Motor neuron (in vitro differentiated cells): ENCODE results near the gene GP1BB. TPM values are rescaled to one million over a fixed set of nuclear protein-coding genes. Genes with fewer than 3 reads are reported as not detected.
"Not testable (repeated sequence)": the region's sequence is repeated elsewhere in the genome, so short reads cannot be mapped to it uniquely, and the experiment has no call there.

ENCODE experiments used
- ATAC-seq, 8 experiments: fragments of 200-7000 bp; cut with Tn5 transposase; replicated peaks in 6 of 8; 2 replicates each; pipeline ENCODE4 v1.8.0; 2021; ENCODE audit warnings: mild to moderate bottlenecking in 8 of 8, moderate library complexity in 8 of 8
- H3K27ac ChIP-seq, 2 donors: fragments of 250-450 bp; sonication (Bioruptor Pico); 2 replicates each; pipeline ENCODE4 v1.9.0; 2021; ENCODE audit warnings: antibody characterized with exemption in 2 of 2, mild to moderate bottlenecking in 2 of 2, moderate library complexity in 1 of 2
- H3K4me1 ChIP-seq, 2 donors: fragments of 250-450 bp; sonication (Bioruptor Pico); replicated peaks in 1 of 2; 2 replicates each; pipeline ENCODE4 v1.6.1; 2021; ENCODE audit warnings: antibody characterized with exemption in 2 of 2, mild to moderate bottlenecking in 2 of 2, moderate library complexity in 1 of 2
- H3K4me3 ChIP-seq, 5 donors: fragments of 250-450 bp; sonication (Bioruptor Pico); 2 replicates each; pipeline ENCODE4 v1.9.0; 2021; ENCODE audit warnings: antibody characterized with exemption in 5 of 5, mild to moderate bottlenecking in 5 of 5, moderate library complexity in 4 of 5
- WGBS, 10 experiments: fragments of 450-650 bp; shearing (Covaris generic); methylation state at CpG; one replicate each; pipeline ENCODE4 v1.0.0; 2022; 5-methylcytosine and 5-hydroxymethylcytosine counted together
- in situ Hi-C, 9 experiments: fragments of 400-800 bp; cut with MboI; loops; one replicate each; pipeline ENCODE4 v1.15.0; 2021; ENCODE audit warnings: low sequenced_read_pairs in 9 of 9, low pct_unique_long_range_greater_than_20kb in 2 of 9; ENCODE audit not compliant: unreplicated experiment in 9 of 9
- total RNA-seq, 8 experiments: library from RNA; unstranded; fragments of 300-600 nt; gene quantifications; 2 replicates each; pipeline versions ENCODE4 v1.2.3 to v1.2.4, GENCODE V29; 2022

GP1BB gene
- total RNA-seq, 8 experiments from 2014 or later = 2.0 to 7.4 (median 3.5) TPM; not detected in 1

GRCh38 chr22:19686946-19687345, 36.4 kb upstream of the GP1BB start:
- no peak overlapping the region for H3K4me3 ChIP-seq
- peaks cover 6 to 25% of the 10 kb centered on the region in 2 donors for H3K4me1 ChIP-seq
- in situ Hi-C loops = no loop called here
- no peak overlapping the region for H3K27ac ChIP-seq
- WGBS, 10 experiments = 69 to 92% (median 80%) methylated on average over 1 to 7 of the region's 7 CpGs; no CpG with 5 or more reads in 2 of the 10 experiments
- peak in 1 of 8 experiments; percentile 15 for ATAC-seq

DNA sequence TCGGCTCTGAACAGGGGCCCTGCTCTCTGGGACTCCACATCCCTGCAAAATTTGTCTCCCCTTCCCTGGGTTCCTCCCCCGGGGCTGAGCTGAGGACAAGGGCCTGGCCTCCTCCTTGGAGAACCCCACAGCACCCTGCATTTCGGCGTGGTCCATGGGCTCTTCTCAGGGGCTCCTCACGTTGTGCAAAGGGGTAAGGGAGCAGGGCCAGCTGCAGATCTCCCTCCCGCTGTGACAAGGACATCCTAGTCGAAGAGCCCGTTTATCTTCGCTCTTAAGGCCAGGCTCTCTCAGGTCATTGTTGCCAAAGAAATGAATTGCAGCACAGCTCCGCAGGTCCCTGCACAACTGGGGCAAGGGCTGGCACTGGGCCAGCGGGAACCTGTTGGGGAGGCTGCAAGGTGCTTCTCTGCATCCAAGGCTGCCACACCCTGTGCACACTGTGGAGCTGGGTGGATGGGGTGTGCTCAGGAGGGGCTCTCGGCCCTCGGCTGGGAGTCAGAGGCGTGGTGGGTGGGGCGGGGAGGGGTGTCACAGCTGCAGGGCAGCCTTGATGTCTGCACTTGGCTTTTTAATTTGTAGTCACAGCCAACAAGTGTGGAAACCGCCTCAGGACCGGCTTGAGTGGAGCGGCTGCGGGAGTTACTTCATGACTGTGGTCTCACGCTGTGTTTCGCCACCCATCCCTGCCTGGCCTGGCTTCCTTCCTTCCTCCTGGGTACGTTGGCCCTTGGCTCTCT, 35.6 kb upstream of the GP1BB start:
- ATAC-seq = peak; percentile 5 to 67 (median 25)
- H3K27ac ChIP-seq = no peak overlapping the region
- H3K4me1 ChIP-seq = peaks cover 6 to 26% of the 10 kb centered on the region in 2 donors
- in situ Hi-C loops = no loop called here
- 0 to 100% (median 76%) methylated on average over 1 to 8 of the region's 22 CpGs; no CpG with 5 or more reads in 2 of the 10 experiments for WGBS, 10 experiments
- no peak overlapping the region for H3K4me3 ChIP-seq

DNA sequence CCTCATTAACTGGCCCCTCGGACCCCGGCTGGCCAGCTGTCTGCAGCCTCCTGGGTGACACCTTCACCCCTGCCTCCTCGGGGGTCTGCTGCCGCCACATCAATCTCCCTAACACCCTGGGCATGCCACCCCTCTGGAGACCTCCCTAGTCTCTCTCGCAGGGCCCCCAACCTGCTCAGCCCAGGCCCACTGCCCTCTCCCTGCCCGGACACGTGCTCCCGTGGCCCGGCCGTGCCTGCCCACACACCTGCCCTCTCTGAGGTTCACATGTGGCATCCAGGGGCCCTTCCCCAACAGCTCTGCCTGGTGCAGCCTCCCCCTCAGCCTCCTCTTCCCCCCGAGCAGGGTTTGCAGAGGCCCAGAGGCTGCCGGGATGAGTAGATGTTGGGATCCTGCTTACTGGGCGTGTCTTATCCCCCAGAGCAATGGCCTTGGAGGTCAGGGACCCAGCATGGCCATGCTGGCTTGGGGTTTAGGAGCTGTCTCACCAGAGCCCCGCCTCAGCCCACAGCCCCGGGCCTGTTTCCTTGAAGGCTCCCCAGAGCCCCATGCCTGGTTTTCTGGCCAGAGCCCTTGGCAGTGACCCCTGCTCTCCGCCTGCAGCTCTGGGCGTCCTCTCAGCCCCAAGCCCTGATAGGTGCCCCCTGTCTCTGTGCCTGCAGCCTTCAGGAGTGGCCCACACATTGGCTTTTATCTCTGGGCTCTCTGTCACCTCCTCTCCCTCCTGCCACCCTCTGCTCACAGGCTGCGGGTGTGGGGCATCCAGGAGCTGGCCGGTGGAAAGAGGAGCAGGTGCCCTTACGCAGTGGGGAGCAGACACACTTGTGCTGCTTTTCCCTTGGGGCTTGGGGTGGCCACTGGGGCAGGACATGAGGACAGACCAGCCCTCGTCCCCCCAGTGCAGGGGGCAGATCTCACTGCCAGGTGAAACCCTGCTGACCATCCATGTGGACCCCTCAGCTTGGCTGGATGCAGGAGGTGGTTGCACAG, 34.7 kb upstream of the GP1BB start:
- ATAC-seq = peak in 1 of 8 experiments; percentile 14
- in situ Hi-C loops = no loop called here
- Histone ChIP-seq H3K4me3 (no peak overlapping the region), H3K4me1 (peaks cover 6 to 26% of the 10 kb centered on the region in 2 donors), H3K27ac (peak overlapping the region in 1 of 2 donors; percentile 39)
- WGBS, 10 experiments = 20 to 90% (median 60%) methylated on average over 1 to 2 of the region's 21 CpGs; no CpG with 5 or more reads in 5 of the 10 experiments

DNA sequence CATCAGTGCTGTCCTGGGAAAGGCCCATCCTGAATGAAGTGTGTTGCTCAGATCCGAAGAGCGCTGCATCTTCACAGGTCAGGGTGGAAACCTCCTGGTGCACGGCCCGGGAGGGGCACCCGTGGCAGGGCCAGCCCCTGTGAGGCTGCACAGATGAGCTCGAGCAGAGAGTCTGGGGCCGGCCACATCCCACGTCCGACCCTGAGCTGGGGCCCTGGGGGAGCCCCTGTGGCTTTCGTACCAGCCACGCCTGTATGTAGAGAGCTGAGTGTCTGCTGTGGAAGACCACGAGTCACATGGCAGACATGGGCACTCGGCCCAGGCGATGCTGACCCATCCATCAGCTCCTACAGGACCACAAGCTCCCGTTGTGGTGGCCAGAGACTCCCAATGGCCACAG, 33.9 kb upstream of the GP1BB start:
- no peak for ATAC-seq
- no peak overlapping the region for H3K27ac ChIP-seq
- H3K4me3 ChIP-seq = no peak overlapping the region
- peaks cover 6 to 26% of the 10 kb centered on the region in 2 donors for H3K4me1 ChIP-seq
- in situ Hi-C loops = no loop called here
- WGBS, 10 experiments = 89 to 100% methylated on average over 1 to 3 of the region's 15 CpGs; no CpG with 5 or more reads in 8 of the 10 experiments

DNA sequence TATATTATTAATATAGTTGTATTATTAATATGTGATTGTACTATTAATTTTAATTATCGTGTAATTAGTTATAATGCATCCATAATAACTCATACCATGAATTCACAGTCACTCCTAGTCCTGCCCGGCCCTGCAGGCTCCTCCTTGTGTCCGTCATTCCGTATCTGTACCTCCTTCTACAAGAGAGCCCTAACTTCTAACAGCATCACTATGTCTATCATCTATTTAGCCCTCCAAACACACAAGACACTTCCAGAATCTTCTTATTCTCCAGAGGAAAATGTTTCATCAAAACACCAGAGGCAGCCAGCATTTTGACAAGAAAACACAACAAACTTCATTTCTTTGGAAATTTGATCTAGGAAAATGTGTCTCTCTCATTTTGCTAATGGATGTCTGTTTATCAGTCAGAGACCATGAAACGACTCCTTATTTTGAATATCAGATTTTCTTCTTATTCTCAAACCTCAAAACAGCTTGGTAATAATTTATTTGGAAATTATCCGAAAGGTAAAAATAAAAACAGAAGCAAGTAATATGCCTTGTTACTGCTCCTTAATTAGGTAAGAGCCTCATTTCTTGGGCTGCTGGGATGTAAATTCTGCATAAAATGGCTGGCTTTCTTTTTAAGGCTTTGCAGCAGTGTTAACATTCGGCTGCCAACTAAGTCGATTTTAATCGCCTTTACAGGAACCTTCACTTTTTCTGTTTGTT, 32.2 kb upstream of the GP1BB start:
- H3K4me1 ChIP-seq = peaks cover 6 to 26% of the 10 kb centered on the region in 2 donors
- H3K27ac ChIP-seq = no peak overlapping the region
- WGBS, 10 experiments = 6 to 92% (median 59%) methylated on average over 2 to 9 of the region's 9 CpGs
- in situ Hi-C loops = no loop called here
- ATAC-seq = no peak
- H3K4me3 ChIP-seq = no peak overlapping the region

DNA sequence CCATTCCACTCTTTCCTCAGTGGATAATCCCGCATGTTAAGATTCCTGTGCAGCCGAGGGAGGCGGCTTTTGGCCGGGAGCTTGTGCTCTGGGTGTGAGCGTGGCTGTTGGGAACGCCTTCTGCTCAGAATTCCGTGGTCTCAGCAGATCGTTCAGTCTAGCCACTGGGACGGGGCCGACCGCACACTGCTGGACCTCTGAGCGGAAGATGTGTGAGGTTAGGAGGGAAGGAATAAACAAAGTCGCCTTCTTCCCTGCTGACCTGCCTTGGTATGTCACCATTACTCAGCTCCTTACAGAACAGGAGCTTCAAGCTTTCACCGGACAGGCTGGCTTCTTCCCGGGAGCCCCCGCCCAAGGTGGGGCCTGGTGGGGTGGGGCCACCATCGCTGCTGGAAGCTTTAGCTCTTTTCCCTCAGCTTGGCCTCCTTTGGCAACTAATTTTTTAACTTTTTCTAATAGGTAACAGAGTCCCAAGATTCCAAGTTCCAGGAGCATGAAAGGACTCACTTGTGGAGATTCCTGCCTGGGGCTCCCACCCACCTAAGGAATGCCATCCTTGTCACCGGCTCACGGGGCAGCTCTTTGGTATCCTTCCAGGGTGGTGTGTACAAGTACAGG, 31.5 kb upstream of the GP1BB start:
- Histone ChIP-seq H3K4me1 (peaks cover 6 to 22% of the 10 kb centered on the region in 2 donors), H3K27ac (peak overlapping the region in 1 of 2 donors; percentile 10), H3K4me3 (no peak overlapping the region)
- in situ Hi-C loops = no loop called here
- ATAC-seq = peak; percentile 24 to 89 (median 76)
- 0 to 100% (median 67%) methylated on average over 1 to 9 of the region's 19 CpGs; no CpG with 5 or more reads in 1 of the 10 experiments for WGBS, 10 experiments

DNA sequence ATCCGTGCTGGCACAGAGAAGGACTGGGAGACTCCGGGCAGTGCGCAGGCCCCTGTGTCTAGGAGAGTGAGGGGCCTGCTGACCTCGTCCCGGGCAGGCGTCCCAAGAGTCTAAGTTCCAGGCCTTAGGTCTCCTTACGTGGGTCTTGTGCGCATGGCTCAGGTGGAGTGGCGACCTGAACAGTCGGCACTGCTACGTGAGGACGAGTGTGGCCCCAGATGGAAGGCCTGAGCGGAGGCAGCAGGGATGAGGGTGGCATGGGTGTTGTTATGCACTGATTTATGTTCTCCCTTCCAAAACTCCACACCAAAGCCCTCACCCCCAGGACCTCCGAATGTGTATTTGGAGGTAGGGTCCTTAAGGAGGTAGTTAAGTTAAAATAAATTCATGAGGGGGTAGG, 29.8 kb upstream of the GP1BB start:
- WGBS, 10 experiments = 60 to 100% (median 93%) methylated on average over 1 to 9 of the region's 14 CpGs; no CpG with 5 or more reads in 3 of the 10 experiments
- Histone ChIP-seq H3K4me3 (no peak overlapping the region), H3K4me1 (peaks cover 0 to 8% of the 10 kb centered on the region in 2 donors), H3K27ac (no peak overlapping the region)
- ATAC-seq = no peak
- in situ Hi-C loops = no loop called here

GRCh38 chr22:19693981-19694670, 29.2 kb upstream of the GP1BB start:
- no peak overlapping the region for H3K4me3 ChIP-seq
- H3K4me1 ChIP-seq = peaks cover 0 to 8% of the 10 kb centered on the region in 2 donors
- no peak for ATAC-seq
- peak overlapping the region in 1 of 2 donors; percentile 41 for H3K27ac ChIP-seq
- in situ Hi-C loops = no loop called here
- WGBS, 10 experiments = 90 to 100% (median 94%) methylated on average over 1 to 4 of the region's 12 CpGs; no CpG with 5 or more reads in 4 of the 10 experiments

DNA sequence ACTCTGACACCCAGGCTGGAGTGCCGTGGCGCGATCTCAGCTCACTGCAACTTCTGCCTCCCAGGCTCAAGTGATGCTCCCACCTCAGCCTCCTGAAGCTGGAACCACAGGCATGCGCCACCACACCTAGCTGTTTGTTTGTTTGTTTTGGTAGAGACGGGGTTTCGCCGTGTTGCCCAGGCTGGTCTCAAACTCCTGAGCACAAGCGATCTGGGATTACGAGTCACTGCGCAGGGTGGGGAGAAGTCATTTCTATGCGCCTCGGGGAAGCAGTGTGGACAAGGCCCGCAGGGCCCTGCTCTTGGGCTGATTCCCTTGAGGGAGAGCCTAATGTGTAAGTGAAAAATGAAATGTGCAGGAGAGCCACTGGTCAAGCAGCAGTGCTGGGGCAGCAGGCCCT, 28.6 kb upstream of the GP1BB start:
- no peak for ATAC-seq
- whole genome bisulfite sequencing, 10 experiments = 77 to 100% (median 92%) methylated on average over 2 to 8 of the region's 13 CpGs; no CpG with 5 or more reads in 5 of the 10 experiments
- Histone ChIP-seq H3K4me1 (peaks cover 0 to 8% of the 10 kb centered on the region in 2 donors), H3K27ac (peak overlapping the region in 1 of 2 donors; percentile 41), H3K4me3 (no peak overlapping the region)
- in situ Hi-C loops = no loop called here

GRCh38 chr22:19696504-19697276, 26.6 kb upstream of the GP1BB start:
- ATAC-seq = no peak
- H3K4me1 ChIP-seq = peaks cover 0 to 3% of the 10 kb centered on the region in 2 donors
- no peak overlapping the region for H3K4me3 ChIP-seq
- no peak overlapping the region for H3K27ac ChIP-seq
- 100% methylated on average over 1 of the region's 2 CpGs; no CpG with 5 or more reads in 9 of the 10 experiments for WGBS, 10 experiments
- in situ Hi-C loops = no loop called here

GRCh38 chr22:19697871-19698270, 25.5 kb upstream of the GP1BB start:
- H3K27ac ChIP-seq, H3K4me3 ChIP-seq, in situ Hi-C loops, H3K4me1 ChIP-seq, ATAC-seq: not testable (repeated sequence)
- WGBS, 10 experiments = 14 to 100% (median 53%) methylated on average over 1 of the region's 1 CpG; no CpG with 5 or more reads in 4 of the 10 experiments
